ENCODE data around the gene PSMA6. TPM values are rescaled to one million over a fixed set of nuclear protein-coding genes. Genes with fewer than 3 reads are reported as not detected.

Gene PSMA6
- total RNA-seq, 2 donors from 2014 or later: 39.6 to 43.1 TPM

- intact Hi-C loops (cut with DNase I): no loop called here
- no peak overlapping the region for H3K4me3 ChIP-seq
- 72 to 85% methylated on average over 5 to 9 of the region's 10 CpGs for WGBS, 2 donors
- no peak for TF ChIP-seq CTCF (IDR thresholded peaks at IDR 0.05)
- no peak for TF ChIP-seq POLR2A (IDR thresholded peaks at IDR 0.05)
- no peak for ATAC-seq
- no peak for DNase-seq
- no peaks in the 10 kb centered on the region for H3K27me3 ChIP-seq
- H3K9me3 ChIP-seq: no peaks in the 10 kb centered on the region
- H3K27ac ChIP-seq: peak overlapping the region; percentile 82 to 92 (median 88)
- peaks cover 76% of the 10 kb centered on the region for H3K4me1 ChIP-seq
- no peaks in the 10 kb centered on the region for H3K36me3 ChIP-seq (replicated peaks in 1 of 2; ENCODE audit: insufficient read depth in 1 of 2, low read depth in 2 of 2)
Observed at GRCh38 chr14:35337269-35338255, 45.4 kb downstream of the PSMA6 start.

GRCh38 chr14:35338731-35339405, 46.7 kb downstream of the PSMA6 start:
- TF ChIP-seq CTCF (IDR thresholded peaks at IDR 0.05) (no peak), POLR2A (IDR thresholded peaks at IDR 0.05) (no peak)
- Histone ChIP-seq H3K4me3 (no peak overlapping the region), H3K9me3 (no peaks in the 10 kb centered on the region), H3K27me3 (no peaks in the 10 kb centered on the region), H3K36me3 (replicated peaks in 1 of 2; ENCODE audit: insufficient read depth in 1 of 2, low read depth in 2 of 2) (no peaks in the 10 kb centered on the region), H3K4me1 (peaks cover 68% of the 10 kb centered on the region), H3K27ac (no peak overlapping the region)
- intact Hi-C loops (cut with DNase I): no loop called here
- no peak for ATAC-seq
- DNase-seq: no peak
- WGBS, 2 donors: 89 to 100% methylated on average over 3 to 15 of the region's 16 CpGs

DNA sequence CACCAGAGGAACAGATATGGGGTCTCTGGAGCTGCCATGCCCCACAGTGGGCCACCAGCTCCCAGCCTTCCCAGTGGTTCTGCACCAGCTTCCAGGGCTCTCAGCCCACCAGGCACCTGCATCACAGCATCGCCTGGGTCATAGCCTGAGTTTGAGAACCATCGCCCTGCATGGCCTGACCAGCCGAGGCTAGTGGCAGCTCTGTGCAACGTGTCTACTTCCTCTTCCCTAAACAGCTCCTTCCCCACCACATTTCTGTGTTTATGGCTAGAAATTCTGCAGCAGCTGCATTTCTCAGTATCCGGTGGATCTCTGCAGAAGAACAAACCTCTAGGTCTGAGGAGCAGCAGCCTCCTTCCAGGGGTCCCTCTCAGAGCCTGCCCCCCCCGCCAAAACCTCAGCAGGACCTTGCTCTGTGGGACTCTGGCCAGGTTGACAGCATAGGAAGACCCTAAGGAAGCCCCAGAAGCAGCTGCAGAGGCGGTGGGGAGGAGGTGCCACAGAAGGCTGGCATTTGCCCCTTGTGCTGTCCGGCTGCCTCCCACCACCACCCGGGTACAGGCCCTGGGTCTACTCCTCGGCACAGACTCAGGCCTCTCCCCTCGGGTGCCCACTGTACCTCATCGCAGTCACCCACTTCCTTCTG, 47.7 kb downstream of the PSMA6 start:
- intact Hi-C loops (cut with DNase I): no loop called here
- H3K4me3 ChIP-seq: no peak overlapping the region
- no peaks in the 10 kb centered on the region for H3K36me3 ChIP-seq (replicated peaks in 1 of 2; ENCODE audit: insufficient read depth in 1 of 2, low read depth in 2 of 2)
- ATAC-seq (no peak), DNase-seq (peak in 1 of 4 donors; percentile 49)
- H3K4me1 ChIP-seq: peaks cover 66% of the 10 kb centered on the region
- TF ChIP-seq POLR2A (IDR thresholded peaks at IDR 0.05) (no peak), CTCF (IDR thresholded peaks at IDR 0.05) (no peak)
- no peaks in the 10 kb centered on the region for H3K27me3 ChIP-seq
- H3K9me3 ChIP-seq: no peaks in the 10 kb centered on the region
- H3K27ac ChIP-seq: peak overlapping the region in 3 of 4 donors; percentile 87 to 98 (median 95)
- WGBS, 2 donors: 55 to 77% methylated on average over 9 to 10 of the region's 12 CpGs

DNA sequence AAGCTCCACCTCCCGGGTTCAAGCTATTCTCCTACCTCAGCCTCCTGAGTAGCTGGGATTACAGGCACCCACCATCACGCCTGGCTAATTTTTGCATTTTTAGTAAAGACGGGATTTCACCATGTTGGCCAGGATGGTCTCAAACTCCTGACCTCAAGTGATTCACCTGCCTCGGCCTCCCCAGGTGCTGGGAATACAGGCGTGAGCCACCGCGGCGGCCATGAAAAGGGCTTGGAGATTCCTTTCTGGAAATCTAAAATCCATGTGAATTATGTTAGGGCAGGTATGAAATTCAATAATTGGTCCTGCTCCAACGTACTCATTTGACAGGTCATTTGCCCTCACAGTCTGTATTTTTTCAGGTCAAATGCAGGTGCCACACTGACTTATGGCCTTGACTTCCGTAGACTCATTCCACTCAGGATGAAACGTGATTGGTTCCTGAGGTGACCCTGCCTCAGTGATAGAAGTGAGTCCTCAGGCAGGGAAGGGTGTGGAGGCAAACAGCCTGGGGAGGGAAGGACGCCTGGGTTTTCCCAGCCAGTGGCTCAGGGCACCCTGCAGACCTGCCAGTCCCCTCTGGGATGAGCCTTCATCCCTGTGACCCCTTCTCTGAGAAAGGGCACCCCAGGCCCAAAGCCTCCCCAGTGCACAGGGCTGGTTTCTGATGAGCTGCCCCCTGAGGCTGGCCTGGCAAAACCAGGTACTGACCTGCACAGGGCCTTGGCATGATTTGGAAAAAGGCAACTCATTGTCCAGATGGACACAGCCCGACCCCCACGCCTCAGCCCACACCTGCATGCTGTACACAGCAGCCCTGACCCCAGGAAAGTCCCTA, 48.7 kb downstream of the PSMA6 start:
- ATAC-seq (no peak), DNase-seq (no peak)
- TF ChIP-seq CTCF (IDR thresholded peaks at IDR 0.05) (no peak), POLR2A (IDR thresholded peaks at IDR 0.05) (no peak)
- Histone ChIP-seq H3K36me3 (replicated peaks in 1 of 2; ENCODE audit: insufficient read depth in 1 of 2, low read depth in 2 of 2) (no peaks in the 10 kb centered on the region), H3K4me3 (no peak overlapping the region), H3K27me3 (no peaks in the 10 kb centered on the region), H3K9me3 (no peaks in the 10 kb centered on the region), H3K4me1 (peaks cover 56% of the 10 kb centered on the region), H3K27ac (peak overlapping the region; percentile 87 to 98 (median 96))
- intact Hi-C loops (cut with DNase I): no loop called here
- 46 to 55% methylated on average over 12 to 14 of the region's 14 CpGs for WGBS, 2 donors

All from body of pancreas (tissue), 4 donors.